Gastroesophageal sphincter (tissue), 4 donors: ENCODE measurements around the gene GLP2R. TPM values are rescaled to one million over a fixed set of nuclear protein-coding genes. Genes with fewer than 3 reads are reported as not detected.

Experiments used
- ATAC-seq: fragments of 150-250 bp; one replicate; pipeline ENCODE4 v1.9.1; 2016; ENCODE audit warnings: mild to moderate bottlenecking, moderate library complexity
- H3K27ac ChIP-seq, 4 donors: fragments of 200-600 bp; sonication (generic) in 3 of 4; 1 replicate in 3 of 4; 2 replicates in 1 of 4; pipeline ENCODE4 v1.5.1; 2016 to 2019
- H3K27me3 ChIP-seq: fragments of 200-600 bp; sonication (generic); one replicate; pipeline ENCODE4 v1.5.1; 2019
- H3K36me3 ChIP-seq, 2 donors: fragments of 200-600 bp; sonication (generic); one replicate each; pipeline ENCODE4 v1.5.1; 2019; ENCODE audit warnings: control low read depth in 1 of 2
- H3K4me1 ChIP-seq, 3 donors: fragments of 200-600 bp; sonication (generic); 1 replicate in 2 of 3; 2 replicates in 1 of 3; pipeline ENCODE4 v1.5.1; 2016 to 2019; ENCODE audit warnings: control low read depth in 2 of 3
- H3K4me3 ChIP-seq, 2 donors: fragments of 200-600 bp; sonication (generic); one replicate each; pipeline ENCODE4 v1.5.1; 2019; ENCODE audit warnings: mild to moderate bottlenecking in 1 of 2, moderate library complexity in 1 of 2
- H3K9me3 ChIP-seq, 3 donors: fragments of 200-600 bp; sonication (generic); one replicate each; pipeline ENCODE4 v1.5.1; 2017 to 2019; ENCODE audit warnings: control low read depth in 2 of 3
- EP300 ChIP-seq: sonication (generic); formaldehyde crosslinking; IDR thresholded peaks from one replicate; pipeline ENCODE4 v1.6.1; 2017; ENCODE audit warnings: antibody characterized with exemption, mild to moderate bottlenecking
- POLR2A ChIP-seq, 2 donors: fragments of 450-650 bp; IDR thresholded peaks; one replicate each; pipeline ENCODE4 v1.6.1; 2017; ENCODE audit warnings: antibody characterized with exemption in 2 of 2, mild to moderate bottlenecking in 2 of 2, moderate library complexity in 1 of 2
- POLR2AphosphoS5 ChIP-seq: sonication (generic); formaldehyde crosslinking; IDR thresholded peaks from one replicate; pipeline ENCODE4 v1.6.1; 2017; ENCODE audit warnings: antibody characterized with exemption
- WGBS, 2 donors: methylation state at CpG; one replicate each; pipeline ENCODE4 v1.1.5; 2018; ENCODE audit warnings: low coverage in 1 of 2; 5-methylcytosine and 5-hydroxymethylcytosine counted together
- total RNA-seq, 4 donors: library from RNA; depleted of rRNA; stranded (reverse); fragments of >200 nt; gene quantifications; one replicate each; pipeline ENCODE4 v1.1.0, GENCODE V29; 2016
- TF ChIP-seq, protein P1 (sequence below), 4 experiments: fragments of 200-600 bp in 2 of 4; fragments of 450-650 bp in 2 of 4; sonication (generic) in 1 of 4; IDR thresholded peaks; one replicate each; pipeline ENCODE4 v1.5.1; 2017 to 2019; ENCODE audit warnings: antibody characterized with exemption in 4 of 4, mild to moderate bottlenecking in 2 of 4, moderate library complexity in 2 of 4

GLP2R gene
- total RNA-seq, 4 donors from 2014 or later: 7.2 to 14.5 (median 13.8) TPM

DNA sequence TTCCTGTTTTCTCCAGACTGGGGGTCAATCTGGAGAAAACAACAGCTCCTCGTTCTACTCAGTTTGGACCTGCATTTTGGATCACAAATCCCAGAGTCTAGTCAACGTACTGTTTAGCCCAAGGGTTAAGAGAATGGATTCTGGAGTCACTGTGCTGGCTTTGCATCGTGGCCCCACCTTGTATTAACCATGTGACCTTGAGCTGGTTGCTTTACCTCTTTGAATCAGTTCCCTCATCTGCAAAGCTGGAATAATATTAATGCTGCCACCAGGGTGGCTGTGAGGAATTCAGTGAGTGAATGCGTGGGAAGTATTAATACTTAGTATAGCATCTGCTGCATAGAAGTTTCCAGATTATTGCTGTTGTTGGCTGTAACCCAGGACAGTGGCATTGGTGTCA lies 23.0 kb upstream of the GLP2R start:
- 77 to 92% methylated on average over 1 to 2 of the region's 4 CpGs for WGBS, 2 donors
- H3K36me3 ChIP-seq: no peaks in the 10 kb centered on the region
- H3K9me3 ChIP-seq: peaks cover 0 to 20% (median 0%) of the 10 kb centered on the region in 3 donors
- peaks cover 5% of the 10 kb centered on the region for H3K27me3 ChIP-seq
- H3K27ac ChIP-seq: no peak overlapping the region
- H3K4me1 ChIP-seq: no peaks in the 10 kb centered on the region
- no peak overlapping the region for H3K4me3 ChIP-seq
- ATAC-seq: no peak
- TF ChIP-seq EP300 (no peak), POLR2A (IDR thresholded peaks at IDR 0.05) (no peak), POLR2AphosphoS5 (no peak)
- TF ChIP-seq, protein P1, sequence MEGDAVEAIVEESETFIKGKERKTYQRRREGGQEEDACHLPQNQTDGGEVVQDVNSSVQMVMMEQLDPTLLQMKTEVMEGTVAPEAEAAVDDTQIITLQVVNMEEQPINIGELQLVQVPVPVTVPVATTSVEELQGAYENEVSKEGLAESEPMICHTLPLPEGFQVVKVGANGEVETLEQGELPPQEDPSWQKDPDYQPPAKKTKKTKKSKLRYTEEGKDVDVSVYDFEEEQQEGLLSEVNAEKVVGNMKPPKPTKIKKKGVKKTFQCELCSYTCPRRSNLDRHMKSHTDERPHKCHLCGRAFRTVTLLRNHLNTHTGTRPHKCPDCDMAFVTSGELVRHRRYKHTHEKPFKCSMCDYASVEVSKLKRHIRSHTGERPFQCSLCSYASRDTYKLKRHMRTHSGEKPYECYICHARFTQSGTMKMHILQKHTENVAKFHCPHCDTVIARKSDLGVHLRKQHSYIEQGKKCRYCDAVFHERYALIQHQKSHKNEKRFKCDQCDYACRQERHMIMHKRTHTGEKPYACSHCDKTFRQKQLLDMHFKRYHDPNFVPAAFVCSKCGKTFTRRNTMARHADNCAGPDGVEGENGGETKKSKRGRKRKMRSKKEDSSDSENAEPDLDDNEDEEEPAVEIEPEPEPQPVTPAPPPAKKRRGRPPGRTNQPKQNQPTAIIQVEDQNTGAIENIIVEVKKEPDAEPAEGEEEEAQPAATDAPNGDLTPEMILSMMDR (IDR thresholded peaks at IDR 0.05): no peak

DNA sequence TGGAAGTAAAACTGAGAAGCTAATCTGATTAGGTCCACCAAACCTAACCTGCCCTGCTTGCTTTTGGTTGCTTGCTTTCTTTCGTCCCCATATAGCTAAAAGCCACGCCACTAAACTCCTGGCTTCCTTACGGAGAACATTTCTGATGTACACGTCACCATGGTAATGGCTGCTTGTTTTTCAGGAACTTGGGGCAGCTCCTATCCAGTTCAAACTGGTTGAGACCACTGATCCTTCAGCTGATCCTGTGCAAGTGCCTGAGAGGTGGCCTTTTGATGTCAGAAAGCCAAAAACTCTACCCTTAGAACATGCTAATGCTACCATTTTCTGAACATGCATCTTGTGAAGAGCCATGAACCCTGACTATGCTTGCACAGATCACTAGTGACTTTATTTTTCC lies 20.0 kb upstream of the GLP2R start:
- 25 to 64% methylated on average over 2 to 4 of the region's 4 CpGs for WGBS, 2 donors
- Histone ChIP-seq H3K4me3 (no peak overlapping the region), H3K27ac (no peak overlapping the region), H3K4me1 (no peaks in the 10 kb centered on the region), H3K36me3 (no peaks in the 10 kb centered on the region), H3K27me3 (peaks cover 5% of the 10 kb centered on the region), H3K9me3 (peaks cover 0 to 20% (median 0%) of the 10 kb centered on the region in 3 donors)
- no peak for ATAC-seq
- TF ChIP-seq, protein P1 (IDR thresholded peaks at IDR 0.05): no peak
- TF ChIP-seq POLR2A (IDR thresholded peaks at IDR 0.05) (no peak), EP300 (no peak), POLR2AphosphoS5 (no peak)

DNA sequence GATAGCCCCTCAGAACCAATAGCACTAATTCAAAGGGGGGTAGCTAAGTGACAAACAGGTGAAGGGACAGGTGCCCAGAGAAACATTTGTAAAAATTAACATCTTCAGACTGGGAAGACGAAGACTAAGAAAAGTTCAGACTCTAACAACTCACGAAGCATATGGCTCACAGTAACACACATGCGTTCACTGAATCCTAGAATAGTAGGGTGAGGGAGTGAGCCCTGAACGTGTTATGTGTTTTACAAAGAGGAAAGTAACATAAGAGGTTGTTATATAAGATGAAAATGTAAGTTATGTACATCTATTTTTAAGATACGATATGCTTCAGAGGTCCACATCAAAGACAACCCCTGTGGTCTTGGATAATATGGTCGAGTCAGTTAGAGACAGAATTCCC lies 19.0 kb upstream of the GLP2R start:
- no peaks in the 10 kb centered on the region for H3K4me1 ChIP-seq
- H3K9me3 ChIP-seq: peaks cover 0 to 20% (median 0%) of the 10 kb centered on the region in 3 donors
- peaks cover 5% of the 10 kb centered on the region for H3K27me3 ChIP-seq
- TF ChIP-seq, protein P1 (IDR thresholded peaks at IDR 0.05): no peak
- no peak for TF ChIP-seq POLR2A (IDR thresholded peaks at IDR 0.05)
- no peak for TF ChIP-seq EP300
- no peak for TF ChIP-seq POLR2AphosphoS5
- H3K4me3 ChIP-seq: no peak overlapping the region
- H3K27ac ChIP-seq: no peak overlapping the region
- WGBS, 2 donors: 71 to 84% methylated on average over 6 of the region's 6 CpGs
- no peaks in the 10 kb centered on the region for H3K36me3 ChIP-seq
- ATAC-seq: no peak

DNA sequence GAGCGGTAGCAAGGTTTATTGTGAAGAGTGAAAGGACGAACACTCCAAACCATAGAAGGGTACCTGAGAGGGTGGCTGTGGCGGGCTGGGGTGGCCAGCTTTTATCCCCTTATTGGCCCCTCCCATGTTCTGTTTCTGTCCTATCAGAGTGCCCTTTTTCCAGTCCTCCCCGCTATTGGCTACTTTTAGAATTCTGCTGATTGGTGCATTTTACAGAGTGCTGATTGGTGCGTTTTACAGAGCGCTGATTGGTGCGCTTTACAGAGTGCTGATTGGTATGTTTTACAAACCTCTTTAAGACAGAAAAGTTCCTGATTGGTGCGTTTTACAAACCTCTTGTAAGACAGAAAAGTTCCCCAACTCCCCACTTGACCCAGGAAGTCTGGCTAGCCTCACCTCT lies 16.3 kb upstream of the GLP2R start:
- Histone ChIP-seq H3K4me1 (no peaks in the 10 kb centered on the region), H3K27ac (no peak overlapping the region), H3K4me3 (no peak overlapping the region), H3K27me3 (no peaks in the 10 kb centered on the region), H3K9me3 (peaks cover 0 to 13% (median 0%) of the 10 kb centered on the region in 3 donors), H3K36me3 (no peaks in the 10 kb centered on the region)
- TF ChIP-seq, protein P1 (IDR thresholded peaks at IDR 0.05): no peak
- no peak for TF ChIP-seq EP300
- TF ChIP-seq POLR2A (IDR thresholded peaks at IDR 0.05): no peak
- no peak for TF ChIP-seq POLR2AphosphoS5
- no peak for ATAC-seq
- 92 to 94% methylated on average over 7 to 8 of the region's 8 CpGs for WGBS, 2 donors

DNA sequence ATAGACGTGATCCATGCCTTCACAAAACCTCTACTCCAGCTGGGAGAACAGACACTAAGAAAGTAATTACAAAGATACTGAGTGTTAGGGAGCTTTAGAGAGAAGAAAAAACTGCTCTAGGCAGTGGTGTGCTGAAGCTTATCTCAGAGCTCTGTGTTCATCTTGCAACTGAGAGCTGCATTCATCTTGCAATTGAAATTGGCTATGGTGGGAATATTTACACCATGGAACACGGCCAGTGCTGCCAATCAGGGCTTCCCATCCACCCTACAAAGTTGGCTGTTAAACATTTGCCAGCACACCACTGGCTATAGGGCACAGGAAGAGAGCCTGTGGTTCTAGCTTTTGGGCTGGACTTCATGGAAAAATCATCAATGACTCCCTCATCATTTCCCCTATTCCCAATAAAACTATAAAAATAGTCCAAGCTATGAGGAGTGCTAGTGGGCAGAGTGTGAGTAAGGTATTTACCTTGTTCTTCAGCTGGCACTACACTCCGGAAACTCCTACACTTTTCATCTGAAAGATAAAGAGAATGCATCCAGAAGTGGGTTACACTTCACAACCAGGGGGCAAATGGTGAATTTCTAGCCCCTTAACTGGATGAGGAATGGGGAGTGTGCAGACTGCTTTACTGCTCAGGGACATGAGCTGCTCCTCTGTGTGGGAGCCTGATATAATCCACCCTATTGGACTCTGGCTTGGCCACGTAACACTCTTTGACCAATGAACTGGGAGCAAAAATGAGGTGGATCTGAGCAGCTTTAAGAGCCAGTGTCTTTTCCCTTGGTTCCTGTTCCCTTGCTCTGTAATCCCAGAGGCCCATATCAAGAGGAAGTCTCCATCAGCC lies 15.4 kb upstream of the GLP2R start:
- H3K27ac ChIP-seq: no peak overlapping the region
- no peaks in the 10 kb centered on the region for H3K4me1 ChIP-seq
- no peak overlapping the region for H3K4me3 ChIP-seq
- H3K36me3 ChIP-seq: no peaks in the 10 kb centered on the region
- H3K27me3 ChIP-seq: no peaks in the 10 kb centered on the region
- no peak for ATAC-seq
- WGBS, 2 donors: 58 to 78% methylated on average over 3 to 4 of the region's 4 CpGs
- TF ChIP-seq POLR2A (IDR thresholded peaks at IDR 0.05): no peak
- TF ChIP-seq POLR2AphosphoS5: no peak
- no peak for TF ChIP-seq EP300
- TF ChIP-seq, protein P1 (IDR thresholded peaks at IDR 0.05): no peak
- H3K9me3 ChIP-seq: peaks cover 0 to 4% (median 0%) of the 10 kb centered on the region in 3 donors
